SW 1271 (cell line): ENCODE measurements around the gene PRKRIP1.
"Not testable (repeated sequence)": the region's sequence is repeated elsewhere in the genome, so short reads cannot be mapped to it uniquely, and the experiment has no call there.

Experiments
- DNase-seq, 2 experiments: peaks; one replicate each; lab custom pipeline; 2025; lab: John Stamatoyannopoulos, UW

PRKRIP1 gene

GRCh38 chr7:102404005-102404861, 8.1 kb downstream of the PRKRIP1 start:
- peak in 1 of 2 experiments; percentile 68 for DNase-seq

- DNase-seq: not testable (repeated sequence)
These were observed 8.7 kb downstream of the PRKRIP1 start for GRCh38 chr7:102404862-102405188.

GRCh38 chr7:102407910-102408309, 11.7 kb downstream of the PRKRIP1 start:
- no peak for DNase-seq

- not testable (repeated sequence) for DNase-seq
These were observed 12.4 kb downstream of the PRKRIP1 start for GRCh38 chr7:102408530-102408929.

- DNase-seq: no peak
These were observed 13.2 kb downstream of the PRKRIP1 start for GRCh38 chr7:102409340-102409739.

- no peak for DNase-seq
These were observed 14.0 kb downstream of the PRKRIP1 start for GRCh38 chr7:102410123-102410522.

- DNase-seq: no peak
These were observed 14.8 kb downstream of the PRKRIP1 start for GRCh38 chr7:102410918-102411317.

GRCh38 chr7:102412548-102412947, 16.4 kb downstream of the PRKRIP1 start:
- DNase-seq: no peak

GRCh38 chr7:102413091-102413490, 16.9 kb downstream of the PRKRIP1 start:
- no peak for DNase-seq

GRCh38 chr7:102413611-102414010, 17.4 kb downstream of the PRKRIP1 start:
- DNase-seq: no peak

- no peak for DNase-seq
These were observed 19.6 kb downstream of the PRKRIP1 start for GRCh38 chr7:102415685-102416225.

- no peak for DNase-seq
These were observed 20.2 kb downstream of the PRKRIP1 start for GRCh38 chr7:102416406-102416805.

- no peak for DNase-seq
These were observed 20.9 kb downstream of the PRKRIP1 start for GRCh38 chr7:102417105-102417504.

- DNase-seq: no peak
These were observed 22.4 kb downstream of the PRKRIP1 start for GRCh38 chr7:102418592-102418991.

- DNase-seq: no peak
These were observed 25.6 kb downstream of the PRKRIP1 start for GRCh38 chr7:102421706-102422240.

GRCh38 chr7:102424129-102424551, 28.0 kb downstream of the PRKRIP1 start:
- no peak for DNase-seq

- no peak for DNase-seq
These were observed 28.6 kb downstream of the PRKRIP1 start for GRCh38 chr7:102424787-102425218.

- DNase-seq: no peak
These were observed 29.6 kb downstream of the PRKRIP1 start for GRCh38 chr7:102425639-102426267.

GRCh38 chr7:102426268-102427018, 30.3 kb downstream of the PRKRIP1 start:
- DNase-seq: no peak

GRCh38 chr7:102427019-102427405, 30.8 kb downstream of the PRKRIP1 start:
- DNase-seq: no peak

GRCh38 chr7:102429141-102429899, 33.2 kb downstream of the PRKRIP1 start:
- DNase-seq: no peak
